K562 (cell line): ENCODE measurements around the gene SUGP1. TPM values are rescaled to one million over a fixed set of nuclear protein-coding genes. Genes with fewer than 3 reads are reported as not detected.

Experiments used
- ATAC-seq: fragments of 200-7000 bp; cut with Tn5 transposase; 3 replicates; pipeline ENCODE4 v1.9.1; 2020; ENCODE audit warnings: moderate library complexity
- BruUV-seq: library from RNA; stranded (reverse); fragments of 400-500 nt; replicated peaks from 2 replicates; lab custom pipeline; 2021; lab: Mats Ljungman, UMichigan
- CTCF ChIA-PET: fragments of 300-600 bp; formaldehyde crosslinking; extraction: SDS; loops from one replicate; lab custom pipeline; 2021; ENCODE audit warnings: low intra/inter-chr PET ratio; lab: Yijun Ruan, JAX
- POLR2A ChIA-PET: fragments of 300-600, 350-650 bp; sonication (Branson Sonifier 250); formaldehyde crosslinking; extraction: SDS; loops from one replicate; lab custom pipeline; 2021; ENCODE audit warnings: antibody characterized with exemption, inconsistent platforms; lab: Yijun Ruan, JAX
- DNase-seq, 4 experiments: peaks; one replicate each; pipeline versions ENCODE4 v3.0.0 to v3.0.0-alpha.2; 2011 to 2018; ENCODE audit warnings: low spot score in 3 of 4, mixed read lengths in 3 of 4; ENCODE audit errors: extremely low read depth in 1 of 4
- FAIRE-seq: peaks from 2 replicates; lab custom pipeline; 2011; peaks lifted over from hg19 to GRCh38; lab: Jason Lieb, UNC
- H2AFZ ChIP-seq: 2 replicates; pipeline ENCODE4 v1.6.0; 2011; ENCODE audit warnings: low read depth, low read length, control low read depth, inconsistent platforms
- H3K27ac ChIP-seq: fragments of 200-600 bp; 3 replicates; pipeline ENCODE4 v1.8.0; 2011; ENCODE audit warnings: low read depth, mild to moderate bottlenecking, control low read depth, inconsistent platforms, low read length, moderate library complexity, mixed read lengths; ENCODE audit errors: extremely low read depth
- H3K27me3 ChIP-seq, 2 experiments: fragments of 300-600 bp in 1 of 2; 2 replicates in 1 of 2; 3 replicates in 1 of 2; pipeline versions ENCODE4 v1.6.0 to v1.8.0; 2011; ENCODE audit warnings: inconsistent platforms in 2 of 2, low read length in 2 of 2, mild to moderate bottlenecking in 1 of 2, mixed read lengths in 1 of 2, moderate library complexity in 1 of 2; ENCODE audit not compliant: control insufficient read depth in 2 of 2, insufficient read depth in 2 of 2
- H3K36me3 ChIP-seq: fragments of 300-600 bp; 3 replicates; pipeline ENCODE4 v1.8.0; 2011; ENCODE audit warnings: mild to moderate bottlenecking, low read length, inconsistent platforms; ENCODE audit not compliant: control insufficient read depth, insufficient read depth
- H3K4me1 ChIP-seq, 2 experiments: fragments of 200-600 bp in 1 of 2; replicated peaks in 1 of 2; 2 replicates in 1 of 2; 3 replicates in 1 of 2; pipeline versions ENCODE4 v1.5.1 to v1.8.0; 2011; ENCODE audit warnings: inconsistent platforms in 2 of 2, low read length in 2 of 2, mild to moderate bottlenecking in 1 of 2, mixed read lengths in 1 of 2, moderate library complexity in 1 of 2; ENCODE audit not compliant: control insufficient read depth in 2 of 2, insufficient read depth in 2 of 2
- H3K4me2 ChIP-seq: 2 replicates; pipeline ENCODE4 v1.6.1; 2011; ENCODE audit warnings: low read length, control low read depth, inconsistent platforms, mixed read lengths; ENCODE audit not compliant: insufficient read depth
- H3K4me3 ChIP-seq: fragments of 200-600 bp; sonication (generic), shearing (Covaris generic); 2 replicates; pipeline ENCODE4 v1.5.1; 2016; ENCODE audit warnings: control low read depth, inconsistent platforms
- H3K79me2 ChIP-seq: fragments of 200-600 bp; 3 replicates; pipeline ENCODE4 v1.8.0; 2011; ENCODE audit warnings: low read length, inconsistent platforms; ENCODE audit not compliant: control insufficient read depth, insufficient read depth
- H3K9ac ChIP-seq, 2 experiments: 2 replicates each; pipeline versions ENCODE4 v1.6.0 to v1.6.1; 2011; ENCODE audit warnings: low read depth in 2 of 2, low read length in 2 of 2, control low read depth in 1 of 2, inconsistent platforms in 1 of 2, mild to moderate bottlenecking in 1 of 2, mixed read lengths in 1 of 2; ENCODE audit not compliant: insufficient read depth in 1 of 2
- H3K9me1 ChIP-seq: one replicate; pipeline ENCODE4 v1.6.0; 2011; ENCODE audit warnings: inconsistent platforms, mild to moderate bottlenecking, low read length, moderate library complexity; ENCODE audit not compliant: control insufficient read depth, insufficient read depth
- H3K9me3 ChIP-seq: replicated peaks from 2 replicates; pipeline ENCODE4 v1.5.1; 2011; ENCODE audit warnings: low read depth, low read length, inconsistent platforms; ENCODE audit not compliant: control insufficient read depth, insufficient read depth
- H4K20me1 ChIP-seq: replicated peaks from 2 replicates; pipeline ENCODE4 v1.6.1; 2011; ENCODE audit warnings: low read length, inconsistent platforms, mixed read lengths; ENCODE audit not compliant: control insufficient read depth, insufficient read depth
- DNMT1 ChIP-seq: fragments of 450-650 bp; IDR thresholded peaks from 2 replicates; pipeline ENCODE4 v1.6.1; 2016; ENCODE audit warnings: antibody characterized with exemption, mild to moderate bottlenecking
- HNRNPH1 ChIP-seq: fragments of 200-400 bp; formaldehyde crosslinking; optimal IDR thresholded peaks from 2 replicates; pipeline ENCODE3; 2017; ENCODE audit warnings: low read depth, mild to moderate bottlenecking, low read length, moderate library complexity
- MAZ ChIP-seq, 2 experiments: fragments of 450-650 bp in 1 of 2; sonication (generic) in 1 of 2; formaldehyde crosslinking; IDR thresholded peaks in 1 of 2; conservative IDR thresholded peaks in 1 of 2; 2 replicates each; pipeline versions ENCODE4 v1.4.0 to v1.5.0; 2020; ENCODE audit warnings: mild to moderate bottlenecking in 1 of 2, missing genetic modification reagents in 1 of 2
- MTA2 ChIP-seq: fragments of 450-650 bp; IDR thresholded peaks from 2 replicates; pipeline ENCODE4 v1.6.1; 2016; ENCODE audit warnings: low read depth
- RBM39 ChIP-seq: fragments of 200-400 bp; formaldehyde crosslinking; optimal IDR thresholded peaks from 2 replicates; pipeline ENCODE3; 2018; ENCODE audit warnings: low read depth, low read length
- SREBF1 ChIP-seq: fragments of 150-350 bp; IDR thresholded peaks from 2 replicates; pipeline ENCODE4 v1.6.1; 2014; ENCODE audit warnings: antibody characterized with exemption, low read depth, low read length, borderline replicate concordance
- TFAM ChIP-seq: fragments of 250-450 bp; sonication (Bioruptor Pico); conservative IDR thresholded peaks from 2 replicates; pipeline ENCODE4 v1.5.0; 2021; ENCODE audit warnings: mild to moderate bottlenecking, moderate library complexity
- ZFPM2 ChIP-seq: fragments of 250-450 bp; sonication (Bioruptor Pico); IDR thresholded peaks from 2 replicates; pipeline ENCODE4 v1.5.1; 2022; ENCODE audit warnings: mild to moderate bottlenecking
- WGBS: fragments of 100-300 bp; shearing (Covaris generic); methylation state at CpG from one replicate; pipeline ENCODE4 v1.1.6; 2016; ENCODE audit warnings: low coverage, mixed read lengths; ENCODE audit not compliant: insufficient coverage; ENCODE audit errors: missing lambda C conversion rate; 5-methylcytosine and 5-hydroxymethylcytosine counted together
- in situ Hi-C: fragments of 300-500 bp; cut with MboI; formaldehyde crosslinking; loops from 4 replicates; pipeline ENCODE4 v1.15.0; 2018; ENCODE audit warnings: inconsistent platforms, mixed read lengths
- intact Hi-C: fragments of 100-400 bp; cut with micrococcal nuclease; formaldehyde crosslinking; loops from 2 replicates; pipeline ENCODE4 v1.14.2; 2022
- polyA plus RNA-seq, 8 experiments: library from polyadenylated mRNA; depleted of rRNA in 4 of 8; stranded (reverse) in 5 of 8; unstranded in 3 of 8; fragments of >200 nt; fragmentation: Nextera tagmentation in 2 of 8; fragmentation: Illumina TruSeq in 1 of 8; extraction: Ambion mirVana in 2 of 8; extraction: Trizol in 1 of 8; gene quantifications; 2 replicates each; pipeline versions ENCODE4 v1.2.1 to v1.2.3, GENCODE V29; 2011 to 2014; ENCODE audit warnings: inconsistent platforms in 1 of 8, missing spikeins in 1 of 8
- total RNA-seq, 7 experiments: library from RNA; depleted of rRNA in 6 of 7; stranded (reverse); fragments of >200 nt in 6 of 7; fragmentation: Illumina TruSeq in 2 of 7; extraction: Trizol in 2 of 7; gene quantifications; 2 replicates each; pipeline versions ENCODE4 v1.2.1 to v1.2.3, GENCODE V29; 2011 to 2021; ENCODE audit warnings: low replicate concordance in 1 of 7
- TF ChIP-seq, protein P1 (sequence below): sonication (generic); formaldehyde crosslinking; IDR thresholded peaks from 2 replicates; pipeline ENCODE4 v1.8.0; 2022; ENCODE audit warnings: mild to moderate bottlenecking, missing genetic modification reagents
- TF ChIP-seq, protein P2 (sequence below): sonication (generic); formaldehyde crosslinking; IDR thresholded peaks from 2 replicates; pipeline ENCODE4 v1.8.0; 2022; ENCODE audit warnings: mild to moderate bottlenecking, missing genetic modification reagents
- TF ChIP-seq, protein P3 (sequence below): fragments of 250-450 bp; sonication (Bioruptor Pico); IDR thresholded peaks from 2 replicates; pipeline ENCODE4 v1.4.0; 2020; ENCODE audit warnings: mild to moderate bottlenecking
- TF ChIP-seq, protein P4 (sequence below): sonication (generic); formaldehyde crosslinking; IDR thresholded peaks from 2 replicates; pipeline ENCODE4 v1.8.0; 2022; ENCODE audit warnings: mild to moderate bottlenecking, missing genetic modification reagents
- TF ChIP-seq, protein P5 (sequence below): conservative IDR thresholded peaks from 2 replicates; pipeline ENCODE4 v1.6.1; 2011; ENCODE audit warnings: low read depth, mild to moderate bottlenecking, low read length; ENCODE audit not compliant: control insufficient read depth

SUGP1 gene
- total and polyA plus RNA-seq, 9 of the 15 experiments (the other 6 are each of a cell fraction or from before 2014, with no cell fraction given): 1.0 to 53.3 (median 32.4) TPM

DNA sequence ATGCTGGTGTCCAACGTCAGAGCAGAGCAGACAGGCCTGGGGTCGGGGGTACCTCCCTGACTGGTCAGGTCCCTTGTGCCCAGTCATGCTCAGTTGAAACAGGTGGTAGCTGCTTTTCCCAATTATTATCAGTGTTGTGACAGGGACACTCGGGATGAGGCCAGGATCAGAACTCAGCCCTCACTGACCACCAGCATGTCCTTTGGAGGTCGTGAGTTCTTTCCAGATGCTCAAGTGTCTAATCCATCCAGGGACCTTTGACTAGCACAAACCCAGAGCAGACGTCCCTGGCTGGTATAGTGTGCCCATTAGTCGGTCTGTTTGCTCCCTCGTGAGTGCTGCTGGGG, 22.7 kb upstream of the SUGP1 start:
- no peak overlapping the region for H3K27ac ChIP-seq
- DNase-seq: no peak
- ChIA-PET POLR2A (interaction anchor here (0.6 to 1.2 kb wide), 5 partner anchors 10 to 257 kb away, joined by 3 to 5 read pairs (median 3); no protein-coding TSS in a partner anchor), CTCF (interaction anchor here (0.5 to 2.0 kb wide), 4 partner anchors 20 to 1504 kb away, joined by 3 to 10 read pairs (median 6); no protein-coding TSS in a partner anchor)
- H3K36me3 ChIP-seq: peaks cover 72% of the 10 kb centered on the region; the same call in 2 of the 3 replicates
- H3K27me3 ChIP-seq: no peaks in the 10 kb centered on the region
- H3K79me2 ChIP-seq: no peaks in the 10 kb centered on the region
- H3K4me2 ChIP-seq: no peak overlapping the region
- no peaks in the 10 kb centered on the region; the same call in 1 of the 2 replicates for H4K20me1 ChIP-seq
- no peak for FAIRE-seq
- H2AFZ ChIP-seq: no peak overlapping the region
- intact Hi-C loops (loop anchor here (5.0 kb wide), 1 partner anchor 156 kb away; no protein-coding TSS in a partner anchor), in situ Hi-C loops (loop anchor here (5.0 kb wide), 1 partner anchor 201 kb away; no protein-coding TSS in a partner anchor)
- no peaks in the 10 kb centered on the region for H3K9me3 ChIP-seq
- H3K9ac ChIP-seq: peak overlapping the region in 1 of 2 experiments; percentile 11; a peak in 1 of 4 replicates
- peaks cover 0 to 29% of the 10 kb centered on the region in 2 experiments; a peak in 1 of 5 replicates for H3K4me1 ChIP-seq
- ATAC-seq: no peak
- 44% methylated on average over 7 of the region's 7 CpGs for WGBS
- H3K9me1 ChIP-seq: no peaks in the 10 kb centered on the region
- H3K4me3 ChIP-seq: no peak overlapping the region
- no TSS peak for BruUV-seq
- no peak for TF ChIP-seq HNRNPH1
- TF ChIP-seq, protein P1, sequence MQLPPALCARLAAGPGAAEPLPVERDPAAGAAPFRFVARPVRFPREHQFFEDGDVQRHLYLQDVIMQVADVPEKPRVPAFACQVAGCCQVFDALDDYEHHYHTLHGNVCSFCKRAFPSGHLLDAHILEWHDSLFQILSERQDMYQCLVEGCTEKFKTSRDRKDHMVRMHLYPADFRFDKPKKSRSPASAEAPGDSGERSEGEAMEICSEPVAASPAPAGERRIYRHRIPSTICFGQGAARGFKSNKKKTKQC (CRISPR knock-in tag): no peak
- TF ChIP-seq MAZ (CRISPR knock-in tag; conservative IDR thresholded peaks at IDR 0.05 in 1 of 2, IDR thresholded peaks at IDR 0.05 in 1 of 2): no peak
- TF ChIP-seq RBM39: peak; percentile 58
- TF ChIP-seq MTA2: no peak
- TF ChIP-seq DNMT1: no peak
- TF ChIP-seq SREBF1: no peak
- TF ChIP-seq, protein P2, sequence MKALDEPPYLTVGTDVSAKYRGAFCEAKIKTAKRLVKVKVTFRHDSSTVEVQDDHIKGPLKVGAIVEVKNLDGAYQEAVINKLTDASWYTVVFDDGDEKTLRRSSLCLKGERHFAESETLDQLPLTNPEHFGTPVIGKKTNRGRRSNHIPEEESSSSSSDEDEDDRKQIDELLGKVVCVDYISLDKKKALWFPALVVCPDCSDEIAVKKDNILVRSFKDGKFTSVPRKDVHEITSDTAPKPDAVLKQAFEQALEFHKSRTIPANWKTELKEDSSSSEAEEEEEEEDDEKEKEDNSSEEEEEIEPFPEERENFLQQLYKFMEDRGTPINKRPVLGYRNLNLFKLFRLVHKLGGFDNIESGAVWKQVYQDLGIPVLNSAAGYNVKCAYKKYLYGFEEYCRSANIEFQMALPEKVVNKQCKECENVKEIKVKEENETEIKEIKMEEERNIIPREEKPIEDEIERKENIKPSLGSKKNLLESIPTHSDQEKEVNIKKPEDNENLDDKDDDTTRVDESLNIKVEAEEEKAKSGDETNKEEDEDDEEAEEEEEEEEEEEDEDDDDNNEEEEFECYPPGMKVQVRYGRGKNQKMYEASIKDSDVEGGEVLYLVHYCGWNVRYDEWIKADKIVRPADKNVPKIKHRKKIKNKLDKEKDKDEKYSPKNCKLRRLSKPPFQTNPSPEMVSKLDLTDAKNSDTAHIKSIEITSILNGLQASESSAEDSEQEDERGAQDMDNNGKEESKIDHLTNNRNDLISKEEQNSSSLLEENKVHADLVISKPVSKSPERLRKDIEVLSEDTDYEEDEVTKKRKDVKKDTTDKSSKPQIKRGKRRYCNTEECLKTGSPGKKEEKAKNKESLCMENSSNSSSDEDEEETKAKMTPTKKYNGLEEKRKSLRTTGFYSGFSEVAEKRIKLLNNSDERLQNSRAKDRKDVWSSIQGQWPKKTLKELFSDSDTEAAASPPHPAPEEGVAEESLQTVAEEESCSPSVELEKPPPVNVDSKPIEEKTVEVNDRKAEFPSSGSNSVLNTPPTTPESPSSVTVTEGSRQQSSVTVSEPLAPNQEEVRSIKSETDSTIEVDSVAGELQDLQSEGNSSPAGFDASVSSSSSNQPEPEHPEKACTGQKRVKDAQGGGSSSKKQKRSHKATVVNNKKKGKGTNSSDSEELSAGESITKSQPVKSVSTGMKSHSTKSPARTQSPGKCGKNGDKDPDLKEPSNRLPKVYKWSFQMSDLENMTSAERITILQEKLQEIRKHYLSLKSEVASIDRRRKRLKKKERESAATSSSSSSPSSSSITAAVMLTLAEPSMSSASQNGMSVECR: no peak
- TF ChIP-seq ZFPM2 (CRISPR knock-in tag): no peak
- TF ChIP-seq TFAM (CRISPR knock-in tag): no peak
- TF ChIP-seq, protein P3, sequence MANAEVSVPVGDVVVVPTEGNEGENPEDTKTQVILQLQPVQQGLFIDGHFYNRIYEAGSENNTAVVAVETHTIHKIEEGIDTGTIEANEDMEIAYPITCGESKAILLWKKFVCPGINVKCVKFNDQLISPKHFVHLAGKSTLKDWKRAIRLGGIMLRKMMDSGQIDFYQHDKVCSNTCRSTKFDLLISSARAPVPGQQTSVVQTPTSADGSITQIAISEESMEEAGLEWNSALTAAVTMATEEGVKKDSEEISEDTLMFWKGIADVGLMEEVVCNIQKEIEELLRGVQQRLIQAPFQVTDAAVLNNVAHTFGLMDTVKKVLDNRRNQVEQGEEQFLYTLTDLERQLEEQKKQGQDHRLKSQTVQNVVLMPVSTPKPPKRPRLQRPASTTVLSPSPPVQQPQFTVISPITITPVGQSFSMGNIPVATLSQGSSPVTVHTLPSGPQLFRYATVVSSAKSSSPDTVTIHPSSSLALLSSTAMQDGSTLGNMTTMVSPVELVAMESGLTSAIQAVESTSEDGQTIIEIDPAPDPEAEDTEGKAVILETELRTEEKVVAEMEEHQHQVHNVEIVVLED (CRISPR knock-in tag): no peak
- TF ChIP-seq, protein P4, sequence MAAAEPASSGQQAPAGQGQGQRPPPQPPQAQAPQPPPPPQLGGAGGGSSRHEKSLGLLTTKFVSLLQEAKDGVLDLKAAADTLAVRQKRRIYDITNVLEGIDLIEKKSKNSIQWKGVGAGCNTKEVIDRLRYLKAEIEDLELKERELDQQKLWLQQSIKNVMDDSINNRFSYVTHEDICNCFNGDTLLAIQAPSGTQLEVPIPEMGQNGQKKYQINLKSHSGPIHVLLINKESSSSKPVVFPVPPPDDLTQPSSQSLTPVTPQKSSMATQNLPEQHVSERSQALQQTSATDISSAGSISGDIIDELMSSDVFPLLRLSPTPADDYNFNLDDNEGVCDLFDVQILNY (CRISPR knock-in tag): no peak
- TF ChIP-seq, protein P5, sequence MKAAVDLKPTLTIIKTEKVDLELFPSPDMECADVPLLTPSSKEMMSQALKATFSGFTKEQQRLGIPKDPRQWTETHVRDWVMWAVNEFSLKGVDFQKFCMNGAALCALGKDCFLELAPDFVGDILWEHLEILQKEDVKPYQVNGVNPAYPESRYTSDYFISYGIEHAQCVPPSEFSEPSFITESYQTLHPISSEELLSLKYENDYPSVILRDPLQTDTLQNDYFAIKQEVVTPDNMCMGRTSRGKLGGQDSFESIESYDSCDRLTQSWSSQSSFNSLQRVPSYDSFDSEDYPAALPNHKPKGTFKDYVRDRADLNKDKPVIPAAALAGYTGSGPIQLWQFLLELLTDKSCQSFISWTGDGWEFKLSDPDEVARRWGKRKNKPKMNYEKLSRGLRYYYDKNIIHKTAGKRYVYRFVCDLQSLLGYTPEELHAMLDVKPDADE: 0 out of 2 replicates have a peak, but pooled peaks have one; percentile 6
